A549 treated with ZK216348 at 1 μM for 4 hours (cell line): Measurements from ENCODE around the gene PLPP1. TPM values are rescaled to one million over a fixed set of nuclear protein-coding genes. Genes with fewer than 3 reads are reported as not detected.

ENCODE experiments used
- total RNA-seq: library from RNA; stranded (reverse); fragments of 200-300 nt; extraction: Qiagen RNA extraction; gene quantifications from 5 replicates; pipeline ENCODE4 v1.2.3, GENCODE V29; 2022; ENCODE audit warnings: low read depth

The PLPP1 gene
- 30.5 to 38.7 TPM (median 36.5 TPM) in 5 replicates for total RNA-seq

GRCh38 chr5:55534436-55535198 is at the start of gene PLPP1:
TSS of gene PLPP1 (minus strand) at chr5:55534964. CDS start at chr5:55534629, 335 bp downstream.

Other genes with a start within 250 kb of the PLPP1 start
- 17.4 to 25.7 TPM (median 22.9 TPM) in 5 replicates for gene DHX29, start 227.3 kb downstream of the PLPP1 start, total RNA-seq
- gene MTREX, start 227.0 kb downstream of the PLPP1 start, total RNA-seq: 36.3 to 60.8 TPM (median 38.8 TPM) in 5 replicates
- gene SLC38A9, start 177.4 kb upstream of the PLPP1 start, total RNA-seq: 21.0 to 32.7 TPM (median 23.8 TPM) in 5 replicates
- not detected in 5 replicates for gene DDX4, start 203.1 kb upstream of the PLPP1 start, total RNA-seq